T-helper 2 cell treated with Interferon-gamma antibody and Interleukin-4, amounts not matched to agents 5 μg/mL and 100 μg/mL, for 36 hours (primary cell): ENCODE measurements around the gene KRT15.

Experiments
- DNase-seq: peaks from one replicate; pipeline ENCODE4 v3.0.0; 2021; ENCODE audit warnings: low spot score
- H3K27ac Mint-ChIP-seq: one replicate; pipeline ENCODE4 v1.8.0; 2021; ENCODE audit warnings: mild to moderate bottlenecking, mixed read lengths
- H3K27me3 Mint-ChIP-seq: one replicate; pipeline ENCODE4 v1.8.0; 2021; ENCODE audit warnings: low read depth, mixed read lengths
- H3K36me3 Mint-ChIP-seq: one replicate; pipeline ENCODE4 v1.8.0; 2021; ENCODE audit warnings: low read depth, mixed read lengths
- H3K4me1 Mint-ChIP-seq: one replicate; pipeline ENCODE4 v1.8.0; 2021; ENCODE audit warnings: low read depth, mixed read lengths
- H3K4me3 Mint-ChIP-seq: one replicate; pipeline ENCODE4 v1.8.0; 2022; ENCODE audit warnings: mild to moderate bottlenecking, moderate library complexity, mixed read lengths
- H3K9me3 Mint-ChIP-seq: one replicate; pipeline ENCODE4 v1.8.0; 2021; ENCODE audit warnings: mixed read lengths

Gene KRT15

GRCh38 chr17:41524261-41524660, 5.6 kb upstream of the KRT15 start:
- H3K27ac Mint-ChIP-seq, result no peak overlapping the region
- no peak for DNase-seq
- no peaks in the 10 kb centered on the region for H3K9me3 Mint-ChIP-seq
- H3K4me1 Mint-ChIP-seq, result no peaks in the 10 kb centered on the region
- peaks cover 32% of the 10 kb centered on the region for H3K27me3 Mint-ChIP-seq
- no peak overlapping the region for H3K4me3 Mint-ChIP-seq
- H3K36me3 Mint-ChIP-seq, result no peaks in the 10 kb centered on the region

GRCh38 chr17:41523787-41524186, 5.1 kb upstream of the KRT15 start:
- DNase-seq, result no peak
- Mint-ChIP-seq H3K27ac (no peak overlapping the region), H3K9me3 (no peaks in the 10 kb centered on the region), H3K27me3 (peaks cover 27% of the 10 kb centered on the region), H3K4me3 (no peak overlapping the region), H3K4me1 (no peaks in the 10 kb centered on the region), H3K36me3 (no peaks in the 10 kb centered on the region)

DNA sequence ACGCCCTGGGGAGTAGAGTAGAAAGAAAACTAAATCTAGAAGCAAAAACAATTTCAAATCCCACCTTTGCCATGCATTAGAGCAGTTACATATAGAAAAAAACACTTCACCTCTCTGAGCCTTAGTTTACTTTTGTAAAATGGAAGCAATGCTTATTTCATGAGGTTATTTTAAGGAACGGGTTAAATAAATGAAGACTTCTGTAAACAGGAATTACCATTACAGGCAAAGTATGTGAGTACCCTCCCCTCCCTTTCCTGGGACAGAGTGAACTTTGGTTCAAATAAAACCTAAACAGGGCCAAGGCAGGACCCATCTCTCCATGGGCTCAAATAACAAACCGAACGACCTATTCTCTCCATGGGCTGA, 4.5 kb upstream of the KRT15 start:
- Mint-ChIP-seq H3K27me3 (peaks cover 22% of the 10 kb centered on the region), H3K9me3 (no peaks in the 10 kb centered on the region)

DNA sequence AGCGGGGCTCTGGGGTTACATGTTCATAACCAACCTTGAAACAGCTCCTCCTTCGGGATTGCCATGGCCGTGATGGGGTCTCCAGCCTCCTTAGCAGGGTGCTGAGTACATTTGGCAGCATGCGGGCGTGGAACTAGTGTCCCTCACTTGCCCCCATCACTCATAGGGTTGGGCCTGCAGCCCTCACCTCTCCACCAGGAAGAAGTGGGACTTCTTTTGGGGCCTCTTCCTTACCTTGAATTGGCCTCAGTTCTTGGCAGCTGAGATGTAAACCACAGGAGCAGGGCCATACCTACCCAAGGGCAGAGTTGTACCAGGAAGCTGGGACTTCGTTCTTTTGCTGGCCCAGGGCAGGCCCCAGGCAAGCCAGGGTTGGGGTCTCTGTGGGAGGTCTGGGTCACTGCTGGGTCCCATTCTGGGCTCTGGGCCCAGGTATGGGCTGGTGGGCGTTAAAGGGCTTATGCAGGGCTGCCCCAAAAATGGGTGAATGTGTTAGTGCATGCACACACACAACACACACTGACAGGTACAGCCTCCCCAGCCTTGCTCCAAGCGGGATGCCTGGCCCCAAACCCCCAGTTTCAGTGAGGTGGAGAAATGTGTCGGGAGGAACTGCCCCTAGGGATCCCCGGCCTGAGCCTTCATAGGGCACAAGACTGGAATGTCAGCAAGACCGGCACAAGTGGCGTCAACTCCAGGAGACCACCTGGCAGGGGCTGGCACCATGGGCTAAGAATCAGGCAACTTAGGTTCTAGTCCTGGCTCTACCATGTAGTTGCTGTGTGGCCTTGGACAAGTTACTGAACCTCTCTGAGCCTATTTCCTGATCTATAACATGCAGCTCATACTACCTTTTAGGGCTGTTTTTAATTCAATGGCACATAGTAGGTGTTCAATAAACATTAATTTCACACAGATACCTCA, 3.9 kb upstream of the KRT15 start:
- DNase-seq, result no peak

More for the DNA sequence above, 4.5 kb upstream of the KRT15 start:
- H3K4me3 Mint-ChIP-seq, result no peak overlapping the region
- no peak for DNase-seq
- no peak overlapping the region for H3K27ac Mint-ChIP-seq
- H3K36me3 Mint-ChIP-seq, result no peaks in the 10 kb centered on the region
- H3K4me1 Mint-ChIP-seq, result no peaks in the 10 kb centered on the region

DNA sequence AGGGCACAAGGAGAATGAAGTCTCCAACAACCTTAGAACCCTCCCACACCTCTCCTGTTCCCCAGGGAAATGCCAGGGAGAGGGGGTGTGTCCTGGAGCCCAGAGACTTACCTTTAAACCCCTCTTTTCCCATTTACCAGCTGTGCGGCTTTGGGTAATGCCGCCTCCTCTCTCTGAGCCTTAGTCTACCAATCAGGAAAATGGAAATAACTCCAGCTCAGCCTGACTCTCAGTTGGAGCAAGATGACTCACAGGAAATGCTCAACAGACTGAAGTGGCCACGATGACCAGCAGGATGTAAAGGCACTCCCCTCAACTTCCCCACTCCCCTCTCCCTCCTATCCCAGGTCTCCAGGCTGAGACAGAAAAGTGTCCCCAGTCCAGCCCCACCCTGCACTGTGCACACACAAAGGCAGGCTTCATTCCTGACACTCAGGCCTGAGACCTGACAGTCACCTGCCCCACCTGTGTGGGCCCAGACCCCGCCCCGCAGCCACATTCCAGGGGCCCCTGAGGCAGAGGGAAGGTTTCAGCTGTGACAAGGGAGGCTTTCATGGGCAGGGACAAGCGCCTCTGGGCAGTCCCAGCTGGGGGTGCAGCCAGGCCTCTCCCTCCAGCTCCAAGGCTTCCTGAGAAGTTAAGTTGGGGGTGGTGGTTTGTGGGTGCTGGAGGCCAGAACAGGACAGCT, 3.0 kb upstream of the KRT15 start:
- DNase-seq, result no peak
- H3K27me3 Mint-ChIP-seq, result peaks cover 11% of the 10 kb centered on the region
- no peak overlapping the region for H3K4me3 Mint-ChIP-seq
- H3K4me1 Mint-ChIP-seq, result no peaks in the 10 kb centered on the region
- no peak overlapping the region for H3K27ac Mint-ChIP-seq
- no peaks in the 10 kb centered on the region for H3K36me3 Mint-ChIP-seq
- no peaks in the 10 kb centered on the region for H3K9me3 Mint-ChIP-seq

More for the DNA sequence above, 3.9 kb upstream of the KRT15 start:
- Mint-ChIP-seq H3K9me3 (no peaks in the 10 kb centered on the region), H3K4me3 (no peak overlapping the region), H3K27me3 (peaks cover 20% of the 10 kb centered on the region), H3K4me1 (no peaks in the 10 kb centered on the region), H3K27ac (no peak overlapping the region), H3K36me3 (no peaks in the 10 kb centered on the region)

- no peak overlapping the region for H3K4me3 Mint-ChIP-seq
- no peaks in the 10 kb centered on the region for H3K9me3 Mint-ChIP-seq
- H3K27me3 Mint-ChIP-seq, result peaks cover 6% of the 10 kb centered on the region
- H3K27ac Mint-ChIP-seq, result no peak overlapping the region
- no peaks in the 10 kb centered on the region for H3K4me1 Mint-ChIP-seq
- no peaks in the 10 kb centered on the region for H3K36me3 Mint-ChIP-seq
- DNase-seq, result no peak
These were observed 2.3 kb upstream of the KRT15 start for GRCh38 chr17:41520821-41521521.

- H3K4me3 Mint-ChIP-seq, result no peak overlapping the region
- H3K36me3 Mint-ChIP-seq, result no peaks in the 10 kb centered on the region
- DNase-seq, result no peak
- H3K27me3 Mint-ChIP-seq, result no peaks in the 10 kb centered on the region
- no peak overlapping the region for H3K27ac Mint-ChIP-seq
- H3K4me1 Mint-ChIP-seq, result no peaks in the 10 kb centered on the region
- no peaks in the 10 kb centered on the region for H3K9me3 Mint-ChIP-seq
These were observed 973 bp upstream of the KRT15 start for GRCh38 chr17:41519501-41520224.

- Mint-ChIP-seq H3K9me3 (no peaks in the 10 kb centered on the region), H3K27me3 (no peaks in the 10 kb centered on the region), H3K4me3 (no peak overlapping the region), H3K36me3 (no peaks in the 10 kb centered on the region), H3K27ac (no peak overlapping the region), H3K4me1 (no peaks in the 10 kb centered on the region)
- DNase-seq, result no peak
These were observed 659 bp downstream of the KRT15 start for GRCh38 chr17:41518031-41518430.

DNA sequence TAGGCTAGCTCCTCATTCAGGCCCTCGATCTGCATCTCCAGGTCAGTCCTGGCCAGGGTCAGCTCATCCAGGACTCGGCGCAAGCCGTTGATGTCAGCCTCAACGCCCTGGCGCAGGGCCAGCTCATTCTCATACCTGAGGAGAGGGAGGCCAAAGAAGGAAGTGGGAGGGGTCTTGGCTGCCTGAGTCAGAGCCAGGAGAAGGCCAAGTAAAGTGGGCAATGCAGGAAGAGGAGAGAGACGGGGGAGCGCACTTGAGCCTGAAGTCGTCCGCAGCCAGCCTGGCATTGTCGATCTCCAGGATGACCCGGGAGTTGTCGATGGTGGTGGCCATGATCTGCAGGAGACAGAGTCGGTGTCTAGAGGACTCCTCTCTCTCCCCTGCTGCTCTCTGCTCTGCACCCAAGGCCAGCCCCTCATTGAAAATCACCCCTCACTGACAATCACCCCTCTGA, 1.8 kb downstream of the KRT15 start:
- H3K9me3 Mint-ChIP-seq, result no peaks in the 10 kb centered on the region
- H3K27me3 Mint-ChIP-seq, result peaks cover 4% of the 10 kb centered on the region
- no peaks in the 10 kb centered on the region for H3K4me1 Mint-ChIP-seq
- H3K27ac Mint-ChIP-seq, result no peak overlapping the region
- no peaks in the 10 kb centered on the region for H3K36me3 Mint-ChIP-seq
- no peak for DNase-seq
- H3K4me3 Mint-ChIP-seq, result no peak overlapping the region

GRCh38 chr17:41516147-41516829, 2.4 kb downstream of the KRT15 start:
- H3K4me3 Mint-ChIP-seq, result no peak overlapping the region
- H3K27me3 Mint-ChIP-seq, result peaks cover 4% of the 10 kb centered on the region
- DNase-seq, result no peak
- H3K9me3 Mint-ChIP-seq, result no peaks in the 10 kb centered on the region
- no peaks in the 10 kb centered on the region for H3K36me3 Mint-ChIP-seq
- no peaks in the 10 kb centered on the region for H3K4me1 Mint-ChIP-seq
- H3K27ac Mint-ChIP-seq, result no peak overlapping the region

GRCh38 chr17:41513168-41513547, 5.5 kb downstream of the KRT15 start:
- peaks cover 4% of the 10 kb centered on the region for H3K27me3 Mint-ChIP-seq
- H3K27ac Mint-ChIP-seq, result no peak overlapping the region
- H3K4me3 Mint-ChIP-seq, result no peak overlapping the region
- DNase-seq, result no peak
- no peaks in the 10 kb centered on the region for H3K9me3 Mint-ChIP-seq
- no peaks in the 10 kb centered on the region for H3K4me1 Mint-ChIP-seq
- H3K36me3 Mint-ChIP-seq, result no peaks in the 10 kb centered on the region

DNA sequence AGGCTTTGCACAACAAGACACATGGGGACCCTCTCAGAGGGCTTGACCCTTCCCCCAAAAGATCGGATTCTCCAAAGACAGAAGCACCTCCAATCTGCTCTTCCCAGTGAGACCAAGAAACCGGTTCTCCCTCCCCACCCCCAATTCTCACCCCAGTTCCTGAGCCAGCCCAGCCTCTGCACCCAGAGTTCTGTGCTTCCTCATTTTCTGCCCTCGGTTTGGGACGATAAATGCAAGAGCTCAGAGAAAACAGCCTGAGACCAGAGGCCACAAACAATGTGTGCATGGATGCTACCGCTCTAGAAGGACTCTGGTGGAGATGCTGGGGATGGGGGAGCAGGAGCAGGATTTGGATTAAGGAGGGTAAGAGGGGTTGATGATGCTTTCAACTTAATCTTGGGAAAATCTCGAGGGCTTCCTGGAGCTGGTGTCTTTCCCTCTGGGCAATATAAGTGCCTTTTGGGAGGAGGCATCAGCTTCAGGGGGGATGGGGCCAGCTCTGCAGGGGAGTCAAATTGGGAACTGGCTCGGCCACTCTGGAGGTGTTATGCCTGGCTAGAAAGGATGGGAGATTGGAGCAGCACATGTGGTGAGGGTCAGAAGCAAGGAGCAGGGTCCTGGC, 6.0 kb downstream of the KRT15 start:
- no peaks in the 10 kb centered on the region for H3K9me3 Mint-ChIP-seq
- DNase-seq, result no peak
- no peak overlapping the region for H3K27ac Mint-ChIP-seq
- no peak overlapping the region for H3K4me3 Mint-ChIP-seq
- no peaks in the 10 kb centered on the region for H3K4me1 Mint-ChIP-seq
- no peaks in the 10 kb centered on the region for H3K36me3 Mint-ChIP-seq
- H3K27me3 Mint-ChIP-seq, result peaks cover 4% of the 10 kb centered on the region

DNA sequence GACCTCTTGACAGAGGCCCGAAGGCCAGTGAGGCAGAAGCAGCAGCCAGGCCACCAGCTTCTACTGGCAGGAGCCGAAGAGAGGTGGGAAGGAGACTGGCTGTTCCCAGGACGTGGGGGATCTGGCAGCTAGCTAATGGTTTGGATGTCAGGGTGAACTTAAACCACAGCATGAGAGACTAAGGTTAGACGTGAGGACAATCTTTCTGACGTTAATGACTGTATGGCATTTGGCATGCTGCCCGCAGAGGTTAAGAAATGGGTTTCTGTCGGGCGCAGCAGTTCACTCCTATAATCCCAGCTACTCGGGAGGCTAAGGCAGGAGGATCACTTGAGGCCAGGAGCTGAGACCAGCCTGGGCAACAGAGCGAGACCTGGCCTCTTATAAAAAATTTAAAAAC, 7.0 kb downstream of the KRT15 start:
- Mint-ChIP-seq H3K4me1 (no peaks in the 10 kb centered on the region), H3K4me3 (no peak overlapping the region), H3K27me3 (peaks cover 4% of the 10 kb centered on the region), H3K9me3 (no peaks in the 10 kb centered on the region), H3K27ac (no peak overlapping the region), H3K36me3 (no peaks in the 10 kb centered on the region)
- DNase-seq, result no peak
